Stimulated activated CD4-positive, alpha-beta T cell treated with anti-CD3 and anti-CD28 coated beads, TNF-alpha, amount 100 ng/mL, for 24 hours (primary cell): ENCODE data around the gene RNF19B.

Experiments used
- DNase-seq, 3 experiments: peaks; one replicate each; pipeline ENCODE4 v3.0.0-alpha.2; 2020; ENCODE audit warnings: low read depth in 3 of 3

RNF19B gene

GRCh38 chr1:32967888-32968568, 3.4 kb upstream of the RNF19B start:
- DNase-seq, result no peak

- DNase-seq, result no peak
These were observed 2.3 kb upstream of the RNF19B start for GRCh38 chr1:32966900-32967299.

GRCh38 chr1:32965251-32965747, 690 bp upstream of the RNF19B start:
- DNase-seq, result no peak

- peak; percentile 22 to 62 (median 27) for DNase-seq
These were observed 706 bp downstream of the RNF19B start for GRCh38 chr1:32963746-32964460.

- no peak for DNase-seq
These were observed 2.2 kb downstream of the RNF19B start for GRCh38 chr1:32962248-32962896.

GRCh38 chr1:32960819-32961355, 3.7 kb downstream of the RNF19B start:
- DNase-seq, result no peak

- DNase-seq, result no peak
These were observed 4.3 kb downstream of the RNF19B start for GRCh38 chr1:32960342-32960741.

- no peak for DNase-seq
These were observed 5.8 kb downstream of the RNF19B start for GRCh38 chr1:32958827-32959226.

GRCh38 chr1:32957017-32957416, 7.6 kb downstream of the RNF19B start:
- no peak for DNase-seq

GRCh38 chr1:32954168-32954567, 10.4 kb downstream of the RNF19B start:
- no peak for DNase-seq

- DNase-seq, result no peak
These were observed 11.1 kb downstream of the RNF19B start for GRCh38 chr1:32953495-32953894.

GRCh38 chr1:32949519-32949918, 15.1 kb downstream of the RNF19B start:
- DNase-seq, result no peak

GRCh38 chr1:32948905-32949304, 15.7 kb downstream of the RNF19B start:
- no peak for DNase-seq

- DNase-seq, result no peak
These were observed 16.3 kb downstream of the RNF19B start for GRCh38 chr1:32948390-32948722.

GRCh38 chr1:32947669-32948389, 16.8 kb downstream of the RNF19B start:
- no peak for DNase-seq

GRCh38 chr1:32946413-32946812, 18.2 kb downstream of the RNF19B start:
- DNase-seq, result no peak

GRCh38 chr1:32944180-32944579, 20.4 kb downstream of the RNF19B start:
- no peak for DNase-seq

- peak in 1 of 3 experiments; percentile 14 for DNase-seq
These were observed 24.8 kb downstream of the RNF19B start for GRCh38 chr1:32939655-32940371.

GRCh38 chr1:32937061-32937460, 27.5 kb downstream of the RNF19B start:
- no peak for DNase-seq

GRCh38 chr1:32934535-32934934, 30.1 kb downstream of the RNF19B start:
- DNase-seq, result no peak

GRCh38 chr1:32933742-32934322, 30.8 kb downstream of the RNF19B start:
- no peak for DNase-seq
